GM12878 (cell line): ENCODE results near the gene H2BK1. TPM values are rescaled to one million over a fixed set of nuclear protein-coding genes. Genes with fewer than 3 reads are reported as not detected.
A peak's percentile ranks its signal among the peaks of the same experiment; 100 is the strongest.

ENCODE experiments used
- ATAC-seq: fragments of 200-7000 bp; cut with Tn5 transposase; 3 replicates; pipeline ENCODE4 v1.9.1; 2020; ENCODE audit warnings: mild to moderate bottlenecking, moderate library complexity
- BruUV-seq: library from RNA; stranded (reverse); fragments of 400-500 nt; replicated peaks from 2 replicates; lab custom pipeline; 2021; lab: Mats Ljungman, UMichigan
- CTCF ChIA-PET: fragments of 300-600 bp; sonication (Branson Sonifier 250); formaldehyde crosslinking; extraction: SDS; loops from one replicate; lab custom pipeline; 2021; ENCODE audit warnings: inconsistent platforms; lab: Yijun Ruan, JAX
- POLR2A ChIA-PET: fragments of 350-600 bp; formaldehyde crosslinking; extraction: SDS; loops from one replicate; lab custom pipeline; 2021; ENCODE audit warnings: inconsistent platforms; lab: Charles Lee
- RAD21 ChIA-PET: fragments of 300-600 bp; sonication (Branson Sonifier 250); formaldehyde crosslinking; loops from one replicate; lab custom pipeline; 2023; ENCODE audit warnings: antibody characterized with exemption; ENCODE audit not compliant: unreplicated experiment; lab: Charles Lee
- SMC1A ChIA-PET: fragments of 300-600 bp; sonication (Branson Sonifier 250); formaldehyde crosslinking; loops from one replicate; lab custom pipeline; 2023; ENCODE audit not compliant: unreplicated experiment, uncharacterized antibody; lab: Charles Lee
- DNase-seq: peaks from one replicate; pipeline ENCODE4 v3.0.0-alpha.2; 2011; ENCODE audit warnings: low read depth, low spot score
- FAIRE-seq: peaks from 3 replicates; lab custom pipeline; 2011; peaks lifted over from hg19 to GRCh38; lab: Jason Lieb, UNC
- H2AFZ ChIP-seq: 2 replicates; pipeline ENCODE4 v1.6.0; 2011; ENCODE audit warnings: low read depth, low read length, control low read depth; ENCODE audit not compliant: control insufficient read depth
- H3K27ac ChIP-seq: 2 replicates; pipeline ENCODE4 v1.5.1; 2011; ENCODE audit warnings: control low read depth; ENCODE audit not compliant: control insufficient read depth, insufficient read depth
- H3K27me3 ChIP-seq, 2 experiments: replicated peaks in 1 of 2; 2 replicates each; pipeline versions ENCODE4 v1.6.0 to v1.6.1; 2011; ENCODE audit warnings: low read length in 1 of 2; ENCODE audit not compliant: control insufficient read depth in 2 of 2, insufficient read depth in 2 of 2
- H3K36me3 ChIP-seq, 2 experiments: 2 replicates each; pipeline ENCODE4 v1.5.1; 2011; ENCODE audit warnings: low read length in 1 of 2; ENCODE audit not compliant: control insufficient read depth in 2 of 2, insufficient read depth in 2 of 2
- H3K4me1 ChIP-seq: 2 replicates; pipeline ENCODE4 v1.6.1; 2011; ENCODE audit warnings: mild to moderate bottlenecking, low read length, moderate library complexity, mixed read lengths; ENCODE audit not compliant: control insufficient read depth, insufficient read depth
- H3K4me2 ChIP-seq: 2 replicates; pipeline ENCODE4 v1.6.0; 2011; ENCODE audit warnings: control low read depth; ENCODE audit not compliant: control insufficient read depth, insufficient read depth
- H3K4me3 ChIP-seq: fragments of 200-600 bp; sonication (generic); 2 replicates; pipeline ENCODE4 v1.5.1; 2016
- H3K79me2 ChIP-seq: 2 replicates; pipeline ENCODE4 v1.6.0; 2011; ENCODE audit warnings: low read length; ENCODE audit not compliant: control insufficient read depth, insufficient read depth
- H3K9ac ChIP-seq: 2 replicates; pipeline ENCODE4 v1.8.0; 2011; ENCODE audit warnings: low read length, control low read depth, mixed read lengths; ENCODE audit not compliant: control insufficient read depth, insufficient read depth
- H3K9me3 ChIP-seq: replicated peaks from 3 replicates; pipeline ENCODE4 v1.5.1; 2011; ENCODE audit warnings: mild to moderate bottlenecking, low read length; ENCODE audit not compliant: control insufficient read depth, insufficient read depth
- H4K20me1 ChIP-seq: 2 replicates; pipeline ENCODE4 v1.6.0; 2011; ENCODE audit not compliant: control insufficient read depth, insufficient read depth
- EZH2 ChIP-seq: IDR thresholded peaks from 2 replicates; pipeline ENCODE4 v1.6.1; 2012; ENCODE audit warnings: low read depth, mild to moderate bottlenecking, control low read depth, inconsistent platforms, low read length, borderline replicate concordance; ENCODE audit not compliant: control insufficient read depth
- FOXM1 ChIP-seq: IDR thresholded peaks from 2 replicates; pipeline ENCODE4 v1.6.1; 2012; ENCODE audit warnings: low read depth, mild to moderate bottlenecking, inconsistent platforms, low read length, moderate library complexity
- LARP7 ChIP-seq: fragments of 450-650 bp; IDR thresholded peaks from 2 replicates; pipeline ENCODE4 v1.6.1; 2017; ENCODE audit warnings: mild to moderate bottlenecking
- MEF2B ChIP-seq: fragments of 450-650 bp; IDR thresholded peaks from 2 replicates; pipeline ENCODE4 v1.6.1; 2018; ENCODE audit warnings: mild to moderate bottlenecking, moderate library complexity; ENCODE audit not compliant: partially characterized antibody, poor library complexity, severe bottlenecking
- NR2C1 ChIP-seq: fragments of 450-650 bp; IDR thresholded peaks from 2 replicates; pipeline ENCODE4 v1.6.1; 2017; ENCODE audit warnings: antibody characterized with exemption, mild to moderate bottlenecking, moderate library complexity
- RCOR1 ChIP-seq: conservative IDR thresholded peaks from 2 replicates; pipeline ENCODE4 v1.6.1; 2012; ENCODE audit warnings: low read depth, low read length, improper control_type of control experiment
- SP1 ChIP-seq: IDR thresholded peaks from one replicate; pipeline ENCODE4 v1.6.1; 2011; ENCODE audit warnings: low read depth, low read length
- TCF3 ChIP-seq: IDR thresholded peaks from 2 replicates; pipeline ENCODE4 v1.6.1; 2012; ENCODE audit warnings: low read depth, mild to moderate bottlenecking, low read length, borderline replicate concordance; ENCODE audit not compliant: insufficient read depth
- YBX1 ChIP-seq: fragments of 450-650 bp; IDR thresholded peaks from 2 replicates; pipeline ENCODE4 v1.6.1; 2016; ENCODE audit warnings: antibody characterized with exemption
- ZNF384 ChIP-seq: IDR thresholded peaks from 2 replicates; pipeline ENCODE4 v1.6.1; 2012; ENCODE audit warnings: low read depth, mild to moderate bottlenecking, low read length, improper control_type of control experiment, borderline replicate concordance
- WGBS: methylation state at CpG from one replicate; pipeline ENCODE4 v1.1.6; 2016; ENCODE audit warnings: low lambda C conversion rate; ENCODE audit not compliant: insufficient replicate concordance, insufficient coverage; ENCODE audit errors: missing lambda C conversion rate; 5-methylcytosine and 5-hydroxymethylcytosine counted together
- in situ Hi-C: fragments of 300-500 bp; cut with MboI; formaldehyde crosslinking; loops from 9 replicates; pipeline ENCODE4 v1.14.3; 2018; ENCODE audit warnings: mixed read lengths
- intact Hi-C: fragments of 100-400 bp; cut with micrococcal nuclease; formaldehyde crosslinking; loops from one replicate; pipeline ENCODE4 v1.14.2; 2022; ENCODE audit not compliant: unreplicated experiment
- polyA plus RNA-seq, 11 experiments: library from polyadenylated mRNA; depleted of rRNA in 4 of 11; unstranded in 6 of 11; stranded (reverse) in 5 of 11; fragments of >200 nt; fragmentation: Nextera tagmentation in 4 of 11; fragmentation: Illumina TruSeq in 1 of 11; extraction: Ambion mirVana in 4 of 11; extraction: Trizol in 1 of 11; gene quantifications; 1 replicate in 1 of 11; 2 replicates in 10 of 11; pipeline versions ENCODE4 v1.2.1 to v1.2.3, GENCODE V29; 2011 to 2016; ENCODE audit warnings: inconsistent platforms in 2 of 11, missing spikeins in 2 of 11, low read depth in 1 of 11
- total RNA-seq, 4 experiments: library from RNA; depleted of rRNA in 3 of 4; stranded (reverse); fragments of >200 nt in 3 of 4; fragmentation: Illumina TruSeq in 1 of 4; extraction: Trizol in 1 of 4; gene quantifications; 2 replicates each; pipeline versions ENCODE4 v1.2.1 to v1.2.3, GENCODE V29; 2013 to 2021
- TF ChIP-seq, protein P1 (sequence below): IDR thresholded peaks from 2 replicates; pipeline ENCODE4 v1.6.1; 2011; ENCODE audit warnings: borderline replicate concordance, low read depth, mild to moderate bottlenecking, moderate library complexity, low read length; ENCODE audit not compliant: insufficient read depth, poor library complexity, severe bottlenecking

The H2BK1 gene
- total and polyA plus RNA-seq, 10 of the 15 experiments (the other 5 are each of a cell fraction or from before 2014, with no cell fraction given) = 0.54 TPM; not detected in 9

DNA sequence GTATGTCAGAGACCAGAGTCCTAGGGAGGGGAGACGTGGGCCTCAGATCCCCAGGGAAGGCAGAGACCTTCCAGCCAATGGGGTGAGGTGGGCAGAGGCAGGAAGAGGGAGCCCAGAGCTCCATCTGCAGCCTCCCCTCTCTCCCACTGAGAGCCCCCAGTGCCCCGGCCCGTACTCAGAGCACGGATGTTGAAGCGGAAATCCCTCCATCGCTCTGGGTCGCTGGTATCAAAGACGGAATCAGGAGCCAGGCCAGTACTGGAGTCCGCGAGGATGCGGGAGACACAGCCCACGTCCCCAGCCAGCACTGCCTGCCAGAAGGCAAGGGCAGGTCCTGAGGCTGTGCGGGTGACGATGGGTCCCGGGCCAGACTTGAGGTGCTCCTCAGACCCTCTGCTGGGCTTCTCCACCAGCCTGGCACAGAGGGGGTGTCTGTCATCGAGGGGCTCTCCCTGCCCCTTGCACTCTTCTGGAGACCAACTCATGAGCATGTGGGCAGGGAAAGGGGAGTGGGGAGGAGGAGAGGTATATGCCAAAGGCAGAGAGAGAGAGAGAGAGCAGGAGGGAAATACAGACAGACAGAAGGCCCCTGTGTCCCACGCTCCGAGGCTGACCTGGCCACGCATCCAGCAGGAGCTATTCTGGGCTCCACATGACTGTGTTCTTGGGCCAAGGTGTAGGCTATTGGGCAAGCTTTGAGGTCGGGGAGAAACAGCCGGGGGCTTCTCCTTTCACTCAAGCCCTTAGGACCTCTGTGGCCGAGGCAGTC lies 23.5 kb downstream of the H2BK1 start, which contains the start of gene ASB10:
TSS of gene ASB10 (minus strand) at position 611 of the 769 bp plus-strand sequence. CDS start at position 491, 120 bp downstream.
- FAIRE-seq = no peak
- intact Hi-C loops (no loop called here), in situ Hi-C loops (no loop called here)
- Histone ChIP-seq H3K9ac (no peak within 1 kb of the TSS), H3K79me2 (no peaks in the 10 kb centered on the region), H3K27ac (no peak within 1 kb of the TSS), H4K20me1 (no peaks in the 10 kb centered on the region; the same call in 1 of the 2 replicates), H3K27me3 (peaks cover 0 to 6% of the 10 kb centered on the region in 2 experiments; a peak in 1 of 4 replicates), H3K4me2 (peak within 1 kb of the TSS; percentile 22; the same call in 1 of the 2 replicates), H3K4me1 (peaks cover 7% of the 10 kb centered on the region), H2AFZ (no peak within 1 kb of the TSS), H3K4me3 (no peak within 1 kb of the TSS), H3K9me3 (no peaks in the 10 kb centered on the region), H3K36me3 (no peaks in the 10 kb centered on the region)
- no TSS peak for BruUV-seq
- ChIA-PET POLR2A (no interaction called here), SMC1A (no interaction called here), CTCF (interaction anchor here (1.6 kb wide), 1 partner anchor 57 kb away, joined by 4 read pairs; no protein-coding TSS in a partner anchor), RAD21 (no interaction called here)
- 60% methylated on average over 21 of the region's 22 CpGs for WGBS
- ATAC-seq = no peak
- no peak for DNase-seq
- TF ChIP-seq ZNF384 = no peak

DNA sequence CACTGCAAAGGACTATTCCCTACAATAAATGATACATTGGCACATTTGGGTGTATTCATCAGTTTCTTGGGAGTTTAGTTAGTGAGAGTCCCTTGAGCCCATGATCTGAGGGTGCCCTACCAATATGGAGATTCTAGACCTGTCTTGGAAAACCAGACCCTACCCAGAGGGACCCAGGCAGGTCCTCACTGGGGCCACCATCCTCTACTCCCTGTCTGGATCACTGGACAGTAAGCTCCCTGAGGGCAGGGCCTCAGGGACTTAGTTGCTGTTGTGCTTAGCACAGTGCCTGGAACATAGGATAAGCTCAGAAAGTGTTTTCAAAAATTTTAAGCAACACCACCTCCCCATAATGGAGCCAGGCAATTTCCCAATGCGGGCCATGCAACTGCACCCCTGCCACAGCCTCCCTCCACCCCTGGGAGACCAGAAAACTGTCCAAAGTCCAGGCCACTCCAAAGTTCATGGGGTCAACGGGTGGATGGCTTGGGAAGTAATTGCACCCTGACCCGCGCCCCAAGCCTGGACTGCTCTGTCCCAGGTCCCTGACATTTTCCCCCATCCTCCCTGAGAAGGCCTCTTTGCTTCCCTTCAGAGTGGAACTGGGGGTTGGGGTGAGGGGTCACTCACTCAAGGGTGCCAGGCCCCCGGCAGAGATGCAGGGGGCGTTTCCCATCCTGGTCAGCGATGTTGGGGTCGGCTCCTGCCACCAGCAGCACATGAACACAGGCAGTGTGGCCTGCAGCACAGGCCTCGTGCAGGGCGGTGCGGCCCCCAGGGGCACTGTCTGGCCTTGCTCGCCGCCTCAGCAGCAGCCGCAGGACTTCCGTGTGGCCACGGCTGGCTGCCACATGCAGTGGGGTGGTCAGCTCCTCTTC lies 24.3 kb downstream of the H2BK1 start:
- no peak overlapping the region for H3K27ac ChIP-seq
- H3K79me2 ChIP-seq = no peaks in the 10 kb centered on the region
- ChIA-PET POLR2A (no interaction called here), CTCF (no interaction called here), SMC1A (no interaction called here), RAD21 (no interaction called here)
- peaks cover 7% of the 10 kb centered on the region for H3K4me1 ChIP-seq
- WGBS = 47% methylated on average over 15 of the region's 16 CpGs
- no peak overlapping the region for H2AFZ ChIP-seq
- no peak overlapping the region for H3K4me3 ChIP-seq
- no peaks in the 10 kb centered on the region for H3K36me3 ChIP-seq
- FAIRE-seq = no peak
- in situ Hi-C loops (no loop called here), intact Hi-C loops (no loop called here)
- H3K27me3 ChIP-seq = peaks cover 0 to 3% of the 10 kb centered on the region in 2 experiments; a peak in 1 of 4 replicates
- no TSS peak for BruUV-seq
- H3K9me3 ChIP-seq = no peaks in the 10 kb centered on the region
- no peak for DNase-seq
- no peak overlapping the region for H3K4me2 ChIP-seq
- H3K9ac ChIP-seq = no peak overlapping the region
- H4K20me1 ChIP-seq = no peaks in the 10 kb centered on the region; the same call in 1 of the 2 replicates
- ATAC-seq = no peak
- TF ChIP-seq YBX1 (no peak), FOXM1 (no peak), TCF3 (no peak), RCOR1 (no peak), SP1 (no peak), MEF2B (no peak), NR2C1 (no peak), EZH2 (no peak), LARP7 (no peak)
- TF ChIP-seq, protein P1, sequence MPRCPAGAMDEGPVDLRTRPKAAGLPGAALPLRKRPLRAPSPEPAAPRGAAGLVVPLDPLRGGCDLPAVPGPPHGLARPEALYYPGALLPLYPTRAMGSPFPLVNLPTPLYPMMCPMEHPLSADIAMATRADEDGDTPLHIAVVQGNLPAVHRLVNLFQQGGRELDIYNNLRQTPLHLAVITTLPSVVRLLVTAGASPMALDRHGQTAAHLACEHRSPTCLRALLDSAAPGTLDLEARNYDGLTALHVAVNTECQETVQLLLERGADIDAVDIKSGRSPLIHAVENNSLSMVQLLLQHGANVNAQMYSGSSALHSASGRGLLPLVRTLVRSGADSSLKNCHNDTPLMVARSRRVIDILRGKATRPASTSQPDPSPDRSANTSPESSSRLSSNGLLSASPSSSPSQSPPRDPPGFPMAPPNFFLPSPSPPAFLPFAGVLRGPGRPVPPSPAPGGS = no peak
